ENCODE measurements around the gene OPTN.
"Not testable (repeated sequence)": the region's sequence is repeated elsewhere in the genome, so short reads cannot be mapped to it uniquely, and the experiment has no call there.

The OPTN gene

GRCh38 chr10:13078912-13079775 lies 20.8 kb upstream of the OPTN start:
- no peak for DNase-seq (ENCODE audit: low read depth)
- TF ChIP-seq CTCF (conservative IDR thresholded peaks at IDR 0.05; ENCODE audit: low read length): no peak
- no peak overlapping the region for H3K4me3 ChIP-seq (ENCODE audit: low read length)

DNA sequence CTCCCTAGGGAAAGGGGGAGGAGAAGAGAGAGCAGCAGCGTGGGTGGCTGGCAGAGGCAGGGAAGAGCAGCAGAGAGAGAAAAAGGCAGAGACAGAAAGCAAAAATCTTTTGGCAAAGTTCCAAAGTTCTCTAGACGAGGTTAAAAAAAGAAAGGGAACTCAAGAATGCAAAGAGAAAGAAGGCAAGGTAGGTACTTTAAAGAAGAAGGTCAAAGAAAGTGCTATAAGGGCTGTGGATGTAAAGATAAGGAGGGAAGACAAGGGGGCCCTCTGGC lies 20.2 kb upstream of the OPTN start:
- no peak for DNase-seq (ENCODE audit: low read depth)
- no peak for TF ChIP-seq CTCF (conservative IDR thresholded peaks at IDR 0.05; ENCODE audit: low read length)
- H3K4me3 ChIP-seq (ENCODE audit: low read length): no peak overlapping the region

DNA sequence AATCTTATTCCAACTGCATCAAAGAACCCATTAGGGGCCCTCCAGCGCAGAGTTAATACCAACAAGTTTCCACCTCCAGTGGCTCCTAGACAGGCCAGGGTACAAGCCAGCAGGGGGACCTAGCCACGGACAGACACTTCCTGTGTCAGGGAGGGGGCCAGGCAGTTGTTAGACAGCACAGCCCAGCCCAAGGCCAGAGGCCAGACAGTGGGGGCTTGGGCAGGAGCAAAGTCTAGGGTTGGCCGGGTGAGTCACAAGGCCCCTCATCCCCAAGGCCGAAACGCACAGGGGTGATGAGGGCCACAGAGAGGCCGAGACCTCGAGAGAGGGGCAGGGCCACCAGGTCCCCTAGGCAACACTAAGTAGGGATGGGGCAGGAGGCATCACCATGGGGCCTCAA lies 19.3 kb upstream of the OPTN start:
- DNase-seq (ENCODE audit: low read depth): no peak
- H3K4me3 ChIP-seq (ENCODE audit: low read length): no peak overlapping the region
- TF ChIP-seq CTCF (conservative IDR thresholded peaks at IDR 0.05; ENCODE audit: low read length): no peak

- H3K4me3 ChIP-seq (ENCODE audit: low read length); DNase-seq (ENCODE audit: low read depth): not testable (repeated sequence)
Observed at GRCh38 chr10:13083700-13084099, 16.3 kb upstream of the OPTN start.

GRCh38 chr10:13086056-13086455 lies 13.9 kb upstream of the OPTN start:
- TF ChIP-seq CTCF (conservative IDR thresholded peaks at IDR 0.05; ENCODE audit: low read length): no peak
- H3K4me3 ChIP-seq (ENCODE audit: low read length): no peak overlapping the region
- peak; percentile 33 for DNase-seq (ENCODE audit: low read depth)

GRCh38 chr10:13087601-13087985 lies 12.4 kb upstream of the OPTN start:
- DNase-seq (ENCODE audit: low read depth): no peak
- no peak overlapping the region for H3K4me3 ChIP-seq (ENCODE audit: low read length)
- TF ChIP-seq CTCF (conservative IDR thresholded peaks at IDR 0.05; ENCODE audit: low read length): no peak

GRCh38 chr10:13087986-13088618 lies 11.9 kb upstream of the OPTN start:
- no peak for TF ChIP-seq CTCF (conservative IDR thresholded peaks at IDR 0.05; ENCODE audit: low read length)
- H3K4me3 ChIP-seq (ENCODE audit: low read length): no peak overlapping the region
- DNase-seq (ENCODE audit: low read depth): peak; percentile 63

Data from AG10803 (cell line).